ENCODE measurements around the gene TDRKH. TPM values are rescaled to one million over a fixed set of nuclear protein-coding genes. Genes with fewer than 3 reads are reported as not detected.
A peak's percentile ranks its signal among the peaks of the same experiment; 100 is the strongest.

TDRKH gene
- total and polyA plus RNA-seq, 2 experiments from 2014 or later, result 10.2 to 25.6 TPM

- Histone ChIP-seq H3K4me1 (ENCODE audit: insufficient read depth) (peaks cover 43% of the 10 kb centered on the region), H3K4me2 (peak overlapping the region; percentile 74), H3K9me2 (ENCODE audit: insufficient read depth) (no peaks in the 10 kb centered on the region), H3F3A (replicated peaks; ENCODE audit: low read depth) (no peaks in the 10 kb centered on the region; the same call in 1 of the 2 replicates), H4K20me1 (replicated peaks; ENCODE audit: insufficient read depth) (no peaks in the 10 kb centered on the region), H3K36me3 (ENCODE audit: insufficient read depth) (no peaks in the 10 kb centered on the region), H2AFZ (peak overlapping the region; percentile 91), H3K79me2 (replicated peaks; ENCODE audit: insufficient read depth) (no peaks in the 10 kb centered on the region), H3K4me3 (peak overlapping the region; percentile 39; the same call in 1 of the 2 replicates), H3K27me3 (ENCODE audit: insufficient read depth) (no peaks in the 10 kb centered on the region), H3K27ac (ENCODE audit: low read depth) (no peak overlapping the region)
- DNase-seq (ENCODE audit: low spot score) (peak; percentile 65), ATAC-seq (peak; percentile 31)
- no peak for TF ChIP-seq STAT1 (IDR thresholded peaks at IDR 0.05; ENCODE audit: unreplicated experiment)
- peak; percentile 78 for TF ChIP-seq JUNB (IDR thresholded peaks at IDR 0.05; ENCODE audit: unreplicated experiment)
- TF ChIP-seq CTCF (conservative IDR thresholded peaks at IDR 0.05; ENCODE audit: low read depth in 2 of 2), result 0 out of 4 replicates have a peak, but pooled peaks of 1 of the 2 experiments have one; percentile 4
- Mint-ChIP-seq H3K36me3 (ENCODE audit: low read depth) (no peaks in the 10 kb centered on the region), H3K27me3 (ENCODE audit: insufficient read depth, low read depth, poor library complexity) (peaks cover 23% of the 10 kb centered on the region), H3K27ac (no peak overlapping the region), H3K9me3 (no peaks in the 10 kb centered on the region; the same call in 2 of the 3 replicates), H3K4me1 (peaks cover 51% of the 10 kb centered on the region), H3K4me3 (peak overlapping the region; percentile 17; the same call in 1 of the 3 replicates)
These were observed 35.7 kb upstream of the TDRKH start for GRCh38 chr1:151825751-151826660.

GRCh38 chr1:151825204-151825603 lies 34.9 kb upstream of the TDRKH start:
- H3K27ac Mint-ChIP-seq, result no peak overlapping the region
- TF ChIP-seq REST (IDR thresholded peaks at IDR 0.05; ENCODE audit: unreplicated experiment) (no peak), CREB1 (CRISPR knock-in tag; IDR thresholded peaks at IDR 0.05; ENCODE audit: low read depth) (no peak), ZNF462 (CRISPR knock-in tag; IDR thresholded peaks at IDR 0.05) (no peak)

More at GRCh38 chr1:151825204-151825603, 34.9 kb upstream of the TDRKH start:
- Histone ChIP-seq H3K4me3 (no peak overlapping the region), H3K4me1 (ENCODE audit: insufficient read depth) (peaks cover 38% of the 10 kb centered on the region), H3K27ac (ENCODE audit: low read depth) (no peak overlapping the region), H3K27me3 (ENCODE audit: insufficient read depth) (no peaks in the 10 kb centered on the region), H4K20me1 (replicated peaks; ENCODE audit: insufficient read depth) (no peaks in the 10 kb centered on the region), H3K9me2 (ENCODE audit: insufficient read depth) (no peaks in the 10 kb centered on the region), H3K36me3 (ENCODE audit: insufficient read depth) (no peaks in the 10 kb centered on the region), H3F3A (replicated peaks; ENCODE audit: low read depth) (no peaks in the 10 kb centered on the region; the same call in 1 of the 2 replicates), H2AFZ (peak overlapping the region; percentile 91; the same call in 1 of the 2 replicates), H3K79me2 (replicated peaks; ENCODE audit: insufficient read depth) (no peaks in the 10 kb centered on the region), H3K4me2 (peak overlapping the region; percentile 74)
- H3K36me3 Mint-ChIP-seq (ENCODE audit: low read depth), result no peaks in the 10 kb centered on the region
- peaks cover 20% of the 10 kb centered on the region for H3K27me3 Mint-ChIP-seq (ENCODE audit: insufficient read depth, low read depth, poor library complexity)
- no peak overlapping the region; the same call in 2 of the 3 replicates for H3K4me3 Mint-ChIP-seq
- H3K4me1 Mint-ChIP-seq, result peaks cover 45% of the 10 kb centered on the region
- H3K9me3 Mint-ChIP-seq, result no peaks in the 10 kb centered on the region
- DNase-seq (ENCODE audit: low spot score), result no peak
- no peak for ATAC-seq

All from GM23338 (cell line).